ENCODE results near the gene BIN2.

The BIN2 gene

GRCh38 chr12:51323966-51324895 lies at the start of gene BIN2:
TSS of gene BIN2 (minus strand) at chr12:51324174. CDS start at chr12:51324102, 72 bp downstream.
- no peak for DNase-seq (ENCODE audit: extremely low spot score)
- ChIA-PET POLR2A (no interaction called here), CTCF (interaction anchor here (0.6 kb wide), 1 partner anchor 113 kb away, joined by 3 read pairs; no protein-coding TSS in a partner anchor)
- TF ChIP-seq SUZ12 (IDR thresholded peaks at IDR 0.05) (no peak), BHLHE40 (IDR thresholded peaks at IDR 0.05; ENCODE audit: borderline replicate concordance) (no peak), SP1 (IDR thresholded peaks at IDR 0.05) (no peak), LEF1 (IDR thresholded peaks at IDR 0.05; ENCODE audit: borderline replicate concordance) (no peak), ARNT (IDR thresholded peaks at IDR 0.05) (no peak), ZNF384 (IDR thresholded peaks at IDR 0.05) (no peak), ELF4 (IDR thresholded peaks at IDR 0.05) (no peak), PKNOX1 (IDR thresholded peaks at IDR 0.05) (no peak), NFRKB (IDR thresholded peaks at IDR 0.05) (no peak), L3MBTL2 (conservative IDR thresholded peaks at IDR 0.05) (no peak), FOXM1 (IDR thresholded peaks at IDR 0.05; ENCODE audit: borderline replicate concordance) (no peak), HDGF (IDR thresholded peaks at IDR 0.05; ENCODE audit: borderline replicate concordance) (no peak), FOXK2 (IDR thresholded peaks at IDR 0.05) (no peak), FOXA1 (IDR thresholded peaks at IDR 0.05) (no peak), TARDBP (IDR thresholded peaks at IDR 0.05) (no peak), CTBP1 (IDR thresholded peaks at IDR 0.05; ENCODE audit: borderline replicate concordance) (no peak)

DNA sequence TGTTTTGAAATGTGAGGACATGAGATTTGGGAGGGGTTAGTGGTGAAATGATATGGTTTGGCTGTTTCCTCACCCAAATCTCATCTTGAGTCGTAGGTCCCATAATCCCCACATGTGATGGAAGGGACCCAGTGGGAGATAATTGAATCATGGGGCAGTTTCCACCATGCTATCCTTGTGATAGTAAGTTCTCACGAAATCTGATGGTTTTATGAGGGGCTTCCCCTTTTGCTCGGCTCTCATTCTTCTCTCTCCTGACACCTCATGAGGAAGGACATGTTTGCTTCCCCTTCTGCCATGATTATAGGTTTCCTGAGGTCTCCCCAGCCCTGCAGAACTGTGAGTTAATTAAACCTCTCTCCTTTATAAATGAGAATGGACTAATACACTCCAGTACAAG lies 49.2 kb upstream of the BIN2 start:
- no peak for DNase-seq (ENCODE audit: extremely low spot score)
- TF ChIP-seq BHLHE40 (IDR thresholded peaks at IDR 0.05; ENCODE audit: borderline replicate concordance) (no peak), FOXK2 (IDR thresholded peaks at IDR 0.05) (no peak), ARNT (IDR thresholded peaks at IDR 0.05) (no peak), FOXM1 (IDR thresholded peaks at IDR 0.05; ENCODE audit: borderline replicate concordance) (no peak), HDGF (IDR thresholded peaks at IDR 0.05; ENCODE audit: borderline replicate concordance) (no peak), TARDBP (IDR thresholded peaks at IDR 0.05) (no peak), FOXA1 (IDR thresholded peaks at IDR 0.05) (no peak), SP1 (IDR thresholded peaks at IDR 0.05) (no peak), LEF1 (IDR thresholded peaks at IDR 0.05; ENCODE audit: borderline replicate concordance) (no peak), PKNOX1 (IDR thresholded peaks at IDR 0.05) (no peak), L3MBTL2 (conservative IDR thresholded peaks at IDR 0.05) (no peak)
- ChIA-PET POLR2A (interaction anchor here (0.7 kb wide), 1 partner anchor 23 kb away, joined by 3 read pairs; no protein-coding TSS in a partner anchor), CTCF (no interaction called here)

DNA sequence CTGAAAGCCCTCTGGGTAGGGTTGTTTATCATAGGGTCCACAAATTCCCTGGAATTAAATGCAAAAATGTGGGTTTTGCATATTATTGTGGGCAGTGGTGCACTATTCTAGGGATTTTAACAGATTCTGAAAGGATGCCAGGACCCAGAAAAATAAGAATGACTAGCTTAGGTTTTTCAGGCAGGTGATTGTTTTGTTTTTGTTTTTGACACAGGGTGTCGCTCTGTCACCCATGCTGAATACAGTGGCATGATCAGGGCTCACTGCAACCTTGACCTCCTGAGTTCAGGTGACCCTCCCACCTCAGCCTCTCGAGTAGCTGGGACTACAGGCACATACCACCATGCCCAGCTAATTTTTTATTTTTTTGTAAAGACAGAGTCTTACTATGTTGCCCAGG lies 48.0 kb upstream of the BIN2 start:
- no peak for DNase-seq (ENCODE audit: extremely low spot score)
- ChIA-PET POLR2A (interaction anchor here (0.7 to 1.0 kb wide), 3 partner anchors 9 to 183 kb away, joined by 3 to 4 read pairs (median 3); no protein-coding TSS in a partner anchor), CTCF (interaction anchor here (0.6 to 1.5 kb wide), 6 partner anchors 17 to 634 kb away, joined by 3 to 4 read pairs (median 4); partner anchors contain the start of gene GALNT6)
- TF ChIP-seq FOXK2 (IDR thresholded peaks at IDR 0.05) = no peak
- TF ChIP-seq HDGF (IDR thresholded peaks at IDR 0.05; ENCODE audit: borderline replicate concordance) = no peak
- TF ChIP-seq TARDBP (IDR thresholded peaks at IDR 0.05) = no peak
- TF ChIP-seq ARNT (IDR thresholded peaks at IDR 0.05) = no peak
- no peak for TF ChIP-seq NFRKB (IDR thresholded peaks at IDR 0.05)
- TF ChIP-seq L3MBTL2 (conservative IDR thresholded peaks at IDR 0.05) = no peak
- TF ChIP-seq ZNF384 (IDR thresholded peaks at IDR 0.05) = no peak
- no peak for TF ChIP-seq PKNOX1 (IDR thresholded peaks at IDR 0.05)
- no peak for TF ChIP-seq SP1 (IDR thresholded peaks at IDR 0.05)

DNA sequence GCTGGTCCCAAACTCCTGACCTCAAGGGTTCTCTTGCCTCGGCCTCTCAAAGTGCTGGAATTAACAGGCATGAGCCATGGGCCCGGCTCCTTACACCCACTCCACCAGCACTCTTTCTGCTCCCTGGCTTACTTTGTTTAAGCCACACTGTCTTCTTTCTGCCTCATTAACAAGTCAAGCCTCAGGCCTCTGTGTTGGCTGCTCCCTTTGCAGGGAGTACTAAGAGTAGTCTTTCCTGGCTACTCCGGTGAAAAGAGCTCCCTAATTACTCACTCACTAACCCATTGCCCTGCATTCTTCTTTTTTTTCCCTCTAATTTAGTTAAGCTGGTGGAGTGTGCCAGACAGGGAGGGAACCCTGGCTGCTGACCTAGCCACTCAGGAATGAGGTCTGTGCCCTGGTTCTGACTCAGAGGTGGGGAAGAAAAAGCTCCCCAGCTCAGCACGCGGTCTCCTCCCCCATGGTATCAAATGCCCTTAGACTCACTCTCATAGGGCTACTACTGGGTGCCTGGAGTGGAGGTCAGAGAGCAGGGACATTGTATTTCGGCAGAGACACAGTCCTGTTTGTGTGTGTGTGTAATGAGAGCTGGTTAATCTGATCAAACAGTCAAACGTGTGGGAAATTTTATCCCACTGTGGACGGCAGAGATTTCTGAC lies 47.5 kb upstream of the BIN2 start:
- POLR2A ChIA-PET = interaction anchor here (0.7 to 1.0 kb wide), 3 partner anchors 9 to 183 kb away, joined by 3 to 4 read pairs (median 3); no protein-coding TSS in a partner anchor
- CTCF ChIA-PET = interaction anchor here (0.6 to 1.5 kb wide), 5 partner anchors 17 to 254 kb away, joined by 3 to 4 read pairs (median 4); partner anchors contain the start of gene GALNT6
- no peak for TF ChIP-seq FOXM1 (IDR thresholded peaks at IDR 0.05; ENCODE audit: borderline replicate concordance)
- no peak for TF ChIP-seq PKNOX1 (IDR thresholded peaks at IDR 0.05)
- no peak for TF ChIP-seq SUZ12 (IDR thresholded peaks at IDR 0.05)
- no peak for TF ChIP-seq BHLHE40 (IDR thresholded peaks at IDR 0.05; ENCODE audit: borderline replicate concordance)
- 0 out of 2 replicates have a peak, but pooled peaks have one; percentile 21 for TF ChIP-seq L3MBTL2 (conservative IDR thresholded peaks at IDR 0.05)
- TF ChIP-seq FOXK2 (IDR thresholded peaks at IDR 0.05) = no peak
- no peak for TF ChIP-seq ZNF384 (IDR thresholded peaks at IDR 0.05)
- peak; percentile 55 for DNase-seq (ENCODE audit: extremely low spot score)

DNA sequence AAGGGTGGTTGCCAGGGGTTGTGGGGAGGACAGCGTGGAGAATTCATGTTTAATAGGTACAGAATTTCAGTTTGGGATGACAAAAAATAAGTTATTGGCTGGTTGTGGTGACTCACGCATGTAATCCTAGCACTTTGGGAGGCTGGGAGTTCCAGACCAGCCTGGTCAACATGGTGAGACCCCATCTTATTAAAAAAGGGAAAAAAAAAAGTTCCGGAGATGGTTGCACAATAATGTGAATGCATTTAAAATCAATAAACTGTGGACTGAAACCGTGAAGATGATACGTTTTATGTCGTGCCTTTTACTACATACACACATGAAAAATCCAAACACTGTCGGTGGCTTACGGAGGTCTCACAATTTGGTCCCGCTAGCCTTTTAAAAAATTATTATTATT lies 46.7 kb upstream of the BIN2 start:
- TF ChIP-seq PKNOX1 (IDR thresholded peaks at IDR 0.05) (no peak), ELF4 (IDR thresholded peaks at IDR 0.05) (no peak), TARDBP (IDR thresholded peaks at IDR 0.05) (no peak), LEF1 (IDR thresholded peaks at IDR 0.05; ENCODE audit: borderline replicate concordance) (no peak), ZNF384 (IDR thresholded peaks at IDR 0.05) (no peak), FOXM1 (IDR thresholded peaks at IDR 0.05; ENCODE audit: borderline replicate concordance) (no peak), FOXK2 (IDR thresholded peaks at IDR 0.05) (no peak)
- no peak for DNase-seq (ENCODE audit: extremely low spot score)
- ChIA-PET CTCF (interaction anchor here (1.3 kb wide), 1 partner anchor 29 kb away, joined by 4 read pairs; no protein-coding TSS in a partner anchor), POLR2A (no interaction called here)
